Measurements from ENCODE around the gene PLEKHF1. TPM values are rescaled to one million over a fixed set of nuclear protein-coding genes. Genes with fewer than 3 reads are reported as not detected.

The PLEKHF1 gene
- total and polyA plus RNA-seq, 11 donors = 7.8 to 46.1 (median 18.0) TPM

DNA sequence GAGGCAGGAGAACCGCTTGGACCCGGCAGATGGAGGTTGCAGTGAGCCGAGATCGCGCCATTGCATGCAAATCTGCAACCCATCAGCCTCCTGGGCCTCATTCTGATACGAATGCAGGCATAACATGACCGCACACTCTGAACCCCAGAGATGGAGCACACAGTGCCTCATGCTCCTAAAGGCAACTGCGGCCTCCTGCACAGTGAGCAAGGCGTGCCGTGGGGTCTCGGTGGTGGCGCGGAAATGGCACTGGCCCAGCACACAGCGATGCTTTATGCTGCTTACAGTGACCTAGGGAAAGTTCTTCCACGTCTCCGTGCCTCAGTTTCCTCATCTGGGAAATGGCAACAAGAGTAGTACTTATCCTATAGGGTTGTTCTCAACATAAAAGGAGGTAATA, 51.8 kb downstream of the PLEKHF1 start:
- no peaks in the 10 kb centered on the region for H3K9me3 ChIP-seq
- H3K36me3 ChIP-seq = no peaks in the 10 kb centered on the region
- TF ChIP-seq CTCF (IDR thresholded peaks at IDR 0.05) = no peak
- H3K27ac ChIP-seq = no peak overlapping the region
- H3K4me3 ChIP-seq = no peak overlapping the region
- 80 to 90% (median 83%) methylated on average over 16 of the region's 16 CpGs for WGBS, 4 donors
- peaks cover 0 to 4% (median 0%) of the 10 kb centered on the region in 9 donors for H3K27me3 ChIP-seq
- ATAC-seq (no peak), DNase-seq (peak in 1 of 5 donors; percentile 35)
- peaks cover 0 to 40% (median 24%) of the 10 kb centered on the region in 12 donors for H3K4me1 ChIP-seq
- intact Hi-C loops (cut with DNase I) = loop anchor here in 8 of 10 donors (2.0 to 10.0 kb wide), 8 partner anchors 22 to 505 kb away; partner anchors contain the start of genes PLEKHF1 (in 5 of the 8) and UQCRFS1 (in 1 of the 8)

DNA sequence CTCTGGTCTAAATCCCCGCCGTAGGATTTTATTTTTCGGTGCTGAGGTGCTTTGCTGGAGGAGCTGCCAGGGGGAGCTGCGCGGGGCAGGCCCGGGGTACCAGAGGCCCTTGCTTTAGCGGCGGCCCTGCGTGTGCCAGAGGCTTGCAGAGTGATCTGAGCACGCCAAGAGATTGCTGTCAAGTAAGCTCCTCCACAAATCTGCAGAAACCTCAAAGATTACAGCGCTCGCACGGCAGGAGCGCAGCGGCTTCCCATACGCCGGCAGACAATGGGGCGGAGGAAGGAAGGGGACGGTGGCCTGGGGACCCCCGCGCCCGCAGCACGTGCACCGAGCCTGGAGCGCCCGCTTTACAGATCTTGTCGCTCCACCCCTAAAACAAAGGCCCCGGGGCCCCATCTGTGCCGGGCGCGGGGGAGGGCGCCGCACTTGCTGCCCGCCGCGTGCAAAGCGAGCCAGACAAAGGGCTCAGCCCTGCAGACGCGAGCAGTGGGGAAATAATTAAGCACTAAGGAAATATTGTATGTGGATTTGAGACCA, 58.9 kb downstream of the PLEKHF1 start:
- TF ChIP-seq POLR2A (IDR thresholded peaks at IDR 0.05) = no peak
- TF ChIP-seq CTCF (IDR thresholded peaks at IDR 0.05) = no peak
- no peaks in the 10 kb centered on the region for H3K9me3 ChIP-seq
- no peak overlapping the region for H3K27ac ChIP-seq
- H3K27me3 ChIP-seq = peaks cover 0 to 45% (median 4%) of the 10 kb centered on the region in 9 donors
- peak; percentile 43 to 57 (median 50) for ATAC-seq
- intact Hi-C loops (cut with DNase I) = no loop called here
- no peak for DNase-seq
- peak overlapping the region; percentile 5 to 47 (median 39) for H3K4me3 ChIP-seq
- peaks cover 0 to 13% (median 10%) of the 10 kb centered on the region in 12 donors for H3K4me1 ChIP-seq
- H3K36me3 ChIP-seq = no peaks in the 10 kb centered on the region
- 1 to 3% (median 2%) methylated on average over 17 to 39 of the region's 39 CpGs for WGBS, 4 donors

GRCh38 chr19:29724746-29725145, 59.5 kb downstream of the PLEKHF1 start:
- H3K36me3 ChIP-seq = no peaks in the 10 kb centered on the region
- no peaks in the 10 kb centered on the region for H3K9me3 ChIP-seq
- TF ChIP-seq CTCF (IDR thresholded peaks at IDR 0.05) = no peak
- no peak for TF ChIP-seq POLR2A (IDR thresholded peaks at IDR 0.05)
- peaks cover 0 to 51% (median 4%) of the 10 kb centered on the region in 9 donors for H3K27me3 ChIP-seq
- intact Hi-C loops (cut with DNase I) = no loop called here
- DNase-seq = no peak
- peak overlapping the region in 9 of 12 donors; percentile 5 to 46 (median 37) for H3K4me3 ChIP-seq
- no peak for ATAC-seq
- WGBS, 4 donors = 48 to 50% (median 49%) methylated on average over 14 of the region's 14 CpGs
- H3K4me1 ChIP-seq = peaks cover 0 to 13% (median 10%) of the 10 kb centered on the region in 12 donors
- H3K27ac ChIP-seq = no peak overlapping the region

Other genes starting within 250 kb of the PLEKHF1 start
- not detected for gene VSTM2B, start 139.5 kb upstream of the PLEKHF1 start, total RNA-seq
- not detected for gene VSTM2B, start 139.5 kb upstream of the PLEKHF1 start, polyA plus RNA-seq
- gene POP4, start 59.2 kb upstream of the PLEKHF1 start, total RNA-seq = 10 to 100 TPM; 41.2 to 69.3 (median 51.1) TPM
- gene POP4, start 59.2 kb upstream of the PLEKHF1 start, polyA plus RNA-seq = 100 to 1,000 TPM in 1 of 2 donors, 10 to 100 TPM in 1; 55.1 to 157 TPM
- gene C19orf12, start 49.8 kb downstream of the PLEKHF1 start, total RNA-seq = 10 to 100 TPM; 35.7 to 80.3 (median 49.2) TPM
- gene C19orf12, start 49.8 kb downstream of the PLEKHF1 start, polyA plus RNA-seq = 10 to 100 TPM; 34.0 to 47.1 TPM
- gene CCNE1, start 146.5 kb downstream of the PLEKHF1 start, total RNA-seq = 1 to 10 TPM; 1.3 to 5.4 (median 2.5) TPM
- 1 to 10 TPM; 1.5 to 4.5 TPM for gene CCNE1, start 146.5 kb downstream of the PLEKHF1 start, polyA plus RNA-seq